ENCODE data around the gene LRRFIP2.
"Not testable (repeated sequence)": the region's sequence is repeated elsewhere in the genome, so short reads cannot be mapped to it uniquely, and the experiment has no call there.

LRRFIP2 gene

GRCh38 chr3:37146927-37147326, 27.5 kb downstream of the LRRFIP2 start:
- in situ Hi-C loops (cut with MboI; ENCODE audit: low sequenced_read_pairs): not testable (repeated sequence)

- in situ Hi-C loops (cut with MboI; ENCODE audit: low sequenced_read_pairs): no loop called here
These were observed 28.8 kb downstream of the LRRFIP2 start for GRCh38 chr3:37145611-37146010.

GRCh38 chr3:37144806-37145205, 29.6 kb downstream of the LRRFIP2 start:
- in situ Hi-C loops (cut with MboI; ENCODE audit: low sequenced_read_pairs): no loop called here

GRCh38 chr3:37143821-37144220, 30.6 kb downstream of the LRRFIP2 start:
- in situ Hi-C loops (cut with MboI; ENCODE audit: low sequenced_read_pairs): no loop called here

GRCh38 chr3:37141676-37142075, 32.7 kb downstream of the LRRFIP2 start:
- in situ Hi-C loops (cut with MboI; ENCODE audit: low sequenced_read_pairs): no loop called here

GRCh38 chr3:37140899-37141541, 33.4 kb downstream of the LRRFIP2 start:
- in situ Hi-C loops (cut with MboI; ENCODE audit: low sequenced_read_pairs): no loop called here

- in situ Hi-C loops (cut with MboI; ENCODE audit: low sequenced_read_pairs): no loop called here
These were observed 34.8 kb downstream of the LRRFIP2 start for GRCh38 chr3:37139567-37140052.

GRCh38 chr3:37138816-37139215, 35.6 kb downstream of the LRRFIP2 start:
- in situ Hi-C loops (cut with MboI; ENCODE audit: low sequenced_read_pairs): no loop called here

GRCh38 chr3:37137516-37137915, 36.9 kb downstream of the LRRFIP2 start:
- in situ Hi-C loops (cut with MboI; ENCODE audit: low sequenced_read_pairs): no loop called here

GRCh38 chr3:37136067-37136466, 38.3 kb downstream of the LRRFIP2 start:
- in situ Hi-C loops (cut with MboI; ENCODE audit: low sequenced_read_pairs): no loop called here

- in situ Hi-C loops (cut with MboI; ENCODE audit: low sequenced_read_pairs): no loop called here
These were observed 38.8 kb downstream of the LRRFIP2 start for GRCh38 chr3:37135561-37135960.

- in situ Hi-C loops (cut with MboI; ENCODE audit: low sequenced_read_pairs): no loop called here
These were observed 42.0 kb downstream of the LRRFIP2 start for GRCh38 chr3:37132334-37132733.

- in situ Hi-C loops (cut with MboI; ENCODE audit: low sequenced_read_pairs): no loop called here
These were observed 42.6 kb downstream of the LRRFIP2 start for GRCh38 chr3:37131860-37132144.

- in situ Hi-C loops (cut with MboI; ENCODE audit: low sequenced_read_pairs): no loop called here
These were observed 43.2 kb downstream of the LRRFIP2 start for GRCh38 chr3:37130984-37131859.

GRCh38 chr3:37130448-37130847, 43.9 kb downstream of the LRRFIP2 start:
- in situ Hi-C loops (cut with MboI; ENCODE audit: low sequenced_read_pairs): no loop called here

GRCh38 chr3:37129871-37130270, 44.5 kb downstream of the LRRFIP2 start:
- in situ Hi-C loops (cut with MboI; ENCODE audit: low sequenced_read_pairs): no loop called here

- in situ Hi-C loops (cut with MboI; ENCODE audit: low sequenced_read_pairs): no loop called here
These were observed 47.0 kb downstream of the LRRFIP2 start for GRCh38 chr3:37127340-37127739.

GRCh38 chr3:37126856-37127255, 47.5 kb downstream of the LRRFIP2 start:
- in situ Hi-C loops (cut with MboI; ENCODE audit: low sequenced_read_pairs): no loop called here

- in situ Hi-C loops (cut with MboI; ENCODE audit: low sequenced_read_pairs): no loop called here
These were observed 48.9 kb downstream of the LRRFIP2 start for GRCh38 chr3:37125195-37126073.

- in situ Hi-C loops (cut with MboI; ENCODE audit: low sequenced_read_pairs): no loop called here
These were observed 49.9 kb downstream of the LRRFIP2 start for GRCh38 chr3:37124435-37124834.

- in situ Hi-C loops (cut with MboI; ENCODE audit: low sequenced_read_pairs): no loop called here
These were observed 51.1 kb downstream of the LRRFIP2 start for GRCh38 chr3:37123292-37123691.

Measured in hTERT RPE-1 (cell line).